Astrocyte of the cerebellum (primary cell): ENCODE data around the gene EDNRA.

Experiments
- DNase-seq: peaks from one replicate; pipeline ENCODE4 v3.0.0-alpha.2; 2011; ENCODE audit warnings: low read depth
- H3K4me3 ChIP-seq: 2 replicates; pipeline ENCODE4 v1.5.1; 2011; ENCODE audit warnings: mild to moderate bottlenecking, low read depth, low read length, moderate library complexity
- in situ Hi-C: cut with HindIII; loops from 2 replicates; pipeline ENCODE4 v1.10.0; 2017; ENCODE audit warnings: low sequenced_read_pairs
- TF ChIP-seq, protein P1 (sequence below): IDR thresholded peaks from 2 replicates; pipeline ENCODE4 v1.5.1; 2012; ENCODE audit warnings: low read length, low read depth, moderate library complexity, mild to moderate bottlenecking; ENCODE audit errors: missing control alignments

EDNRA gene

DNA sequence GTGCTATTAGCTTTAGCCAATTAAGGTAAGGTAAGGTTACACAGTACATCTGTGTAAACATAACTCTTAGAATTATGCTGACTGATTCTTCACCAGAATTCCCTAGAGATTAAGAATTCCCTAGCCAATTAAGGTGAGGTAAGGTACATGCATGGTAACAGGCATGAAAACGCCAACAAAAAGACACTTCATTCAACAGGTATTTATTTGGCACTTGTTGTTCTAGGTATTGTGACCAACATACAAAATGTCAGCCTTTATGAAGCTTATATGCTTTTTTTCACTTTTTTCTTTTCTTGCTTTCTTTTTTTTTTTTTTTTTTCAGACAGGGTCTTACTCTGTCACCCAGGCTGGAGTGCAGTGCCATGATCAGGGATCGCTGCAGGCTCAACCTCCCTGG, 47.2 kb downstream of the EDNRA start:
- TF ChIP-seq, protein P1, sequence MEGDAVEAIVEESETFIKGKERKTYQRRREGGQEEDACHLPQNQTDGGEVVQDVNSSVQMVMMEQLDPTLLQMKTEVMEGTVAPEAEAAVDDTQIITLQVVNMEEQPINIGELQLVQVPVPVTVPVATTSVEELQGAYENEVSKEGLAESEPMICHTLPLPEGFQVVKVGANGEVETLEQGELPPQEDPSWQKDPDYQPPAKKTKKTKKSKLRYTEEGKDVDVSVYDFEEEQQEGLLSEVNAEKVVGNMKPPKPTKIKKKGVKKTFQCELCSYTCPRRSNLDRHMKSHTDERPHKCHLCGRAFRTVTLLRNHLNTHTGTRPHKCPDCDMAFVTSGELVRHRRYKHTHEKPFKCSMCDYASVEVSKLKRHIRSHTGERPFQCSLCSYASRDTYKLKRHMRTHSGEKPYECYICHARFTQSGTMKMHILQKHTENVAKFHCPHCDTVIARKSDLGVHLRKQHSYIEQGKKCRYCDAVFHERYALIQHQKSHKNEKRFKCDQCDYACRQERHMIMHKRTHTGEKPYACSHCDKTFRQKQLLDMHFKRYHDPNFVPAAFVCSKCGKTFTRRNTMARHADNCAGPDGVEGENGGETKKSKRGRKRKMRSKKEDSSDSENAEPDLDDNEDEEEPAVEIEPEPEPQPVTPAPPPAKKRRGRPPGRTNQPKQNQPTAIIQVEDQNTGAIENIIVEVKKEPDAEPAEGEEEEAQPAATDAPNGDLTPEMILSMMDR, result no peak
- no peak for DNase-seq
- H3K4me3 ChIP-seq, result no peak overlapping the region
- in situ Hi-C loops, result no loop called here

DNA sequence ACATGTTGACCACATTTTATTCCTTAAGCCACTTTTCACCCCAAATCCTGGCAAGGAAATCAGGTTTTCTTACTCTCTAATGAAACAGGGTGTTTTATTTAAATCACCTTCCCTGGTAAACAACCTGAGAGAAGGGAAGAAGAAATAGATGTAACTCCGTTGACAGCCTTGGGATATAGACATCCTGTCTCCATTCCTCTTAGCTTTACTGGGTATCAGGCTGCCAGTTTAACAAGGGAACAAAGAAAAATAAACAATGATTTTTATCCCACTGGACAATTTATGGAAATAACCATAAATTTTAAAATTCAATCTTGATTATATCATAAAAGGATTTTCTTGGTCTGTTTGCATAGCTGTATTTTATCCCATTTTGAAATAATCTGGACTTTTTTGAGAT, 49.2 kb downstream of the EDNRA start:
- no peak for DNase-seq
- in situ Hi-C loops, result no loop called here
- TF ChIP-seq, protein P1, result no peak
- H3K4me3 ChIP-seq, result no peak overlapping the region

DNA sequence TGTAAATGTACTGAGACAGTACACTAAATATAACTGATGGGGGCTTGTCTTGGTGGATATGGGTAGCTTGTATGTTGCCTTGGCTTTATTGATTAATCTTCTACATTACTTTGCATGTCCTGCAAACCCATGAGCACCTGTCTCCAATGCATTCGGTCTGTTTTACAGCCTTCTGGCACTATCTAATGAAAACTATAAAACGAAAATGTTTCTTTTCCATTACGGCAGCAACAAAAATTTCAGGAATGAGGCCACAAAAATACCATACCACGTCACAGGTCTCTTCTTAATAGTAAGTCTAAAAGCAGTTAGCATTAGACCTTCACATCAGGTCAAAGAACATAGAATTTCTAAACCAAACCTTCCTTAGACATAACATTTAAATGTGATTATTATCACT, 49.8 kb downstream of the EDNRA start:
- DNase-seq, result no peak
- in situ Hi-C loops, result no loop called here
- TF ChIP-seq, protein P1, result no peak

DNA sequence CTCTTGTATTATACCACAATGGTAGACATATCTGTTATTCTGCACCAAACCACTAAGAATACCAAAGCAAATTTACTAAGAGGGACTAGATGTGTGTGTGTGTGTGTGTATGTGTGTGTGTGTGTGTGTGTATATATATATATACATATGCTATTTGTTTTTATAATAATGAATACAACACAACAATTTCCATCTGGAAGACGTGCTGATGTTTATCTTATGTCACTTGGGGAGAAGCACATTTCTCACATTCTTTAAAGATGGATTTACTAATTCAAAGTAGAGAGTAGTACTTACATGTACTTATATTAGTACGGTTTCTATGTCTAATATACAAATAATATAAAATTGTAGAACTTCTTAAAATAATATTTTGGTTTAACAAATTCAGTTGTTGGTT, 52.0 kb downstream of the EDNRA start:
- no peak for DNase-seq
- in situ Hi-C loops, result no loop called here
- no peak overlapping the region for H3K4me3 ChIP-seq
- TF ChIP-seq, protein P1, result no peak

More for the DNA sequence above, 49.8 kb downstream of the EDNRA start:
- no peak overlapping the region for H3K4me3 ChIP-seq

DNA sequence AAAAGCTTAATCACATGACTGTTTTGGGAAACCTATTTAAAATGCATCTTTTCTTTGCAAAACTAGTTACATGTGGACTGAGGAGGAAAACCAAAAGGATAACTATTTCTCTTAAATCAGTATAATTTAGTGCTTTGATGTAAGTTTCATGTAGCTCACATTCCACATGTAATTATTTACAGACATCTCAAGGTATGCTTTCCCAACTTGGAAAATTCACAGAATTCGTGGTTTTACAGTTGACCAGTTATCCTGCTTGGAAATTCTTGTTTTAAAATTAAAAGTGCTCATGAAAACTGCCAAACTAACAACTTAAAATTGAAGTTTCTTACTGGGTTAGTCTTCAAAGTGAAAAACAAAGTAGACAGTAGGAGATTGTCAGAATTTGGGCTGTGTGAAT, 52.4 kb downstream of the EDNRA start:
- TF ChIP-seq, protein P1, result no peak
- in situ Hi-C loops, result no loop called here
- no peak for DNase-seq
- H3K4me3 ChIP-seq, result no peak overlapping the region

DNA sequence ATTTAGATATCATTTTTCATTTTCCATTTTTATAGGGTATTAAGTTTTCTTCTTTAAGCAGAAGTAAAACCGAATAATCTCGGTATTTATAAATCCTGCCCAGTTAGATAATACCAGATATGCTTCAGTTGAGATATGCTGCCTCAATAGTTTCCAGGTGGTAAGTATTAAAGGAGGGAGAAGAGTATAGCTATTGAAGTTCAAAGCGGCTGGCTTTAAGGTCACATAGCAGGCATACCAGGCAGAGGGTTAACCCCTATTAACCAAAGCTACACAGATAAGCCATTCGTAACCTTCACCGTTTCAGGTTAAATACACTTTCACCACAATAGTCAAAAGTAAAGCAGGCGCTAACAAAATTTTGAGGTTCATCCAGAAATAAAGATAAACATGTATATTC, 54.2 kb downstream of the EDNRA start:
- in situ Hi-C loops, result no loop called here
- DNase-seq, result no peak
- TF ChIP-seq, protein P1, result no peak
- H3K4me3 ChIP-seq, result no peak overlapping the region

DNA sequence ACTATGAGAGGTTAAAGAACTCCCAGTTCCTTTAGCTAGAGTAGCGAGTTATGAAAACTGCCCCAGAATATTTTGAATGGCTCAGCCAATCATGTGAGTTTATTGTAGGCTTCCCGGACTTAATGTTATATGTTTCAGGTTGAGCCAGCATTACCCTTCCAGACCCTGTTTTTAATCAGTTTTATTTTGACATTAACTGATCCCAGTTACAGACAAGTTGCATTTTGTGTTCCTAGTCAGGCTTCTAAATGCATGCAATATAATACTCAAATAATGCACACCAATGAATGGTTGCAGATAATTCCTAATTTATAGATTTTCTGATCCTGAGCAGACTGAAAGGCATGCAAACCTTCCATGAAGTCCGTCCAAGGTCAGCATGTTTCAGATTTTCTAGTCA, 57.8 kb downstream of the EDNRA start:
- H3K4me3 ChIP-seq, result no peak overlapping the region
- no peak for DNase-seq
- in situ Hi-C loops, result no loop called here
- TF ChIP-seq, protein P1, result no peak
